ENCODE measurements around the gene FOXP1. TPM values are rescaled to one million over a fixed set of nuclear protein-coding genes. Genes with fewer than 3 reads are reported as not detected.

FOXP1 gene
- total RNA-seq, 2 experiments from 2014 or later = 178 TPM

GRCh38 chr3:71463617-71464016 is 119.9 kb downstream of the FOXP1 start:
- Mint-ChIP-seq H3K27ac (no peak overlapping the region), H3K4me3 (no peak overlapping the region), H3K9me3 (no peaks in the 10 kb centered on the region), H3K27me3 (no peaks in the 10 kb centered on the region), H3K36me3 (peaks cover 43% of the 10 kb centered on the region), H3K4me1 (peaks cover 29% of the 10 kb centered on the region)
- POLR2A ChIA-PET = interaction anchor here (1.0 kb wide), 1 partner anchor 9 kb away, joined by 4 read pairs; no protein-coding TSS in a partner anchor
- DNase-seq (no peak), ATAC-seq (ENCODE audit: low read depth) (no peak)

GRCh38 chr3:71462586-71462985 is 120.9 kb downstream of the FOXP1 start:
- Mint-ChIP-seq H3K4me1 (peaks cover 35% of the 10 kb centered on the region), H3K27me3 (no peaks in the 10 kb centered on the region), H3K9me3 (no peaks in the 10 kb centered on the region), H3K4me3 (no peak overlapping the region), H3K36me3 (peaks cover 39% of the 10 kb centered on the region), H3K27ac (no peak overlapping the region)
- DNase-seq (no peak), ATAC-seq (ENCODE audit: low read depth) (no peak)
- POLR2A ChIA-PET = no interaction called here

GRCh38 chr3:71461749-71462483 is 121.6 kb downstream of the FOXP1 start:
- no peak overlapping the region for H3K4me3 Mint-ChIP-seq
- peak overlapping the region; percentile 20 for H3K27ac Mint-ChIP-seq
- POLR2A ChIA-PET = no interaction called here
- peaks cover 39% of the 10 kb centered on the region for H3K4me1 Mint-ChIP-seq
- no peaks in the 10 kb centered on the region for H3K9me3 Mint-ChIP-seq
- no peak for ATAC-seq (ENCODE audit: low read depth)
- peaks cover 38% of the 10 kb centered on the region for H3K36me3 Mint-ChIP-seq
- no peak for DNase-seq
- no peaks in the 10 kb centered on the region for H3K27me3 Mint-ChIP-seq

GRCh38 chr3:71461114-71461513 is 122.4 kb downstream of the FOXP1 start:
- no peaks in the 10 kb centered on the region for H3K9me3 Mint-ChIP-seq
- peaks cover 32% of the 10 kb centered on the region for H3K36me3 Mint-ChIP-seq
- peak overlapping the region; percentile 49 for H3K27ac Mint-ChIP-seq
- no peak for DNase-seq
- no peak for ATAC-seq (ENCODE audit: low read depth)
- peaks cover 47% of the 10 kb centered on the region for H3K4me1 Mint-ChIP-seq
- no peak overlapping the region for H3K4me3 Mint-ChIP-seq
- POLR2A ChIA-PET = interaction anchor here (0.7 to 1.3 kb wide), 4 partner anchors 9 to 44 kb away, joined by 3 to 4 read pairs (median 4); no protein-coding TSS in a partner anchor
- no peaks in the 10 kb centered on the region for H3K27me3 Mint-ChIP-seq

GRCh38 chr3:71458895-71459294 is 124.6 kb downstream of the FOXP1 start:
- H3K4me1 Mint-ChIP-seq = peaks cover 60% of the 10 kb centered on the region
- no peaks in the 10 kb centered on the region for H3K27me3 Mint-ChIP-seq
- peak overlapping the region; percentile 1 for H3K27ac Mint-ChIP-seq
- ATAC-seq (ENCODE audit: low read depth) = no peak
- no peaks in the 10 kb centered on the region for H3K9me3 Mint-ChIP-seq
- POLR2A ChIA-PET = interaction anchor here (0.6 to 0.9 kb wide), 2 partner anchors 31 to 38 kb away, joined by 3 to 5 read pairs; no protein-coding TSS in a partner anchor
- H3K36me3 Mint-ChIP-seq = peaks cover 28% of the 10 kb centered on the region
- H3K4me3 Mint-ChIP-seq = no peak overlapping the region
- DNase-seq = no peak

- no peak for ATAC-seq (ENCODE audit: low read depth)
- Mint-ChIP-seq H3K36me3 (peaks cover 11% of the 10 kb centered on the region), H3K4me1 (peaks cover 68% of the 10 kb centered on the region), H3K9me3 (no peaks in the 10 kb centered on the region), H3K27me3 (no peaks in the 10 kb centered on the region), H3K27ac (peak overlapping the region; percentile 95), H3K4me3 (peak overlapping the region; percentile 79)
- no peak for DNase-seq
- POLR2A ChIA-PET = interaction anchor here (0.6 to 7.5 kb wide), 6 partner anchors 14 to 126 kb away, joined by 4 to 98 read pairs (median 13); partner anchors contain the start of gene FOXP1
Measured at GRCh38 chr3:71456826-71457225, 126.7 kb downstream of the FOXP1 start.

GRCh38 chr3:71456156-71456555 is 127.4 kb downstream of the FOXP1 start:
- Mint-ChIP-seq H3K4me3 (peak overlapping the region; percentile 79), H3K27me3 (no peaks in the 10 kb centered on the region), H3K36me3 (peaks cover 8% of the 10 kb centered on the region), H3K9me3 (no peaks in the 10 kb centered on the region), H3K4me1 (peaks cover 72% of the 10 kb centered on the region), H3K27ac (peak overlapping the region; percentile 95)
- POLR2A ChIA-PET = interaction anchor here (0.6 to 7.5 kb wide), 8 partner anchors 14 to 127 kb away, joined by 4 to 98 read pairs (median 7); partner anchors contain the start of gene FOXP1
- DNase-seq (no peak), ATAC-seq (ENCODE audit: low read depth) (peak; percentile 21)

GRCh38 chr3:71454512-71455403 is 128.8 kb downstream of the FOXP1 start:
- H3K4me3 Mint-ChIP-seq = peak overlapping the region; percentile 79
- H3K36me3 Mint-ChIP-seq = peaks cover 1% of the 10 kb centered on the region
- no peaks in the 10 kb centered on the region for H3K9me3 Mint-ChIP-seq
- H3K27me3 Mint-ChIP-seq = no peaks in the 10 kb centered on the region
- POLR2A ChIA-PET = interaction anchor here (0.6 to 7.5 kb wide), 19 partner anchors 9 to 392 kb away, joined by 3 to 98 read pairs (median 5); partner anchors contain the start of gene FOXP1
- DNase-seq (no peak), ATAC-seq (ENCODE audit: low read depth) (peak; percentile 74)
- peak overlapping the region; percentile 95 for H3K27ac Mint-ChIP-seq
- H3K4me1 Mint-ChIP-seq = peaks cover 76% of the 10 kb centered on the region

GRCh38 chr3:71453822-71454511 is 129.6 kb downstream of the FOXP1 start:
- peaks cover 82% of the 10 kb centered on the region for H3K4me1 Mint-ChIP-seq
- DNase-seq (no peak), ATAC-seq (ENCODE audit: low read depth) (peak; percentile 6)
- H3K36me3 Mint-ChIP-seq = peaks cover 1% of the 10 kb centered on the region
- H3K27ac Mint-ChIP-seq = peak overlapping the region; percentile 95
- POLR2A ChIA-PET = interaction anchor here (0.8 to 7.5 kb wide), 12 partner anchors 10 to 153 kb away, joined by 3 to 98 read pairs (median 6); partner anchors contain the start of gene FOXP1
- H3K27me3 Mint-ChIP-seq = no peaks in the 10 kb centered on the region
- no peaks in the 10 kb centered on the region for H3K9me3 Mint-ChIP-seq
- H3K4me3 Mint-ChIP-seq = peak overlapping the region; percentile 79

- peaks cover 87% of the 10 kb centered on the region for H3K4me1 Mint-ChIP-seq
- no peak for DNase-seq
- no peaks in the 10 kb centered on the region for H3K27me3 Mint-ChIP-seq
- no peak for ATAC-seq (ENCODE audit: low read depth)
- no peaks in the 10 kb centered on the region for H3K9me3 Mint-ChIP-seq
- peak overlapping the region; percentile 79 for H3K4me3 Mint-ChIP-seq
- H3K36me3 Mint-ChIP-seq = peaks cover 1% of the 10 kb centered on the region
- POLR2A ChIA-PET = interaction anchor here (2.7 to 7.5 kb wide), 4 partner anchors 11 to 129 kb away, joined by 14 to 98 read pairs (median 38); partner anchors contain the start of gene FOXP1
- peak overlapping the region; percentile 95 for H3K27ac Mint-ChIP-seq
Measured at GRCh38 chr3:71453319-71453718, 130.2 kb downstream of the FOXP1 start.

GRCh38 chr3:71451812-71452211 is 131.7 kb downstream of the FOXP1 start:
- ATAC-seq (ENCODE audit: low read depth) = no peak
- Mint-ChIP-seq H3K4me3 (peak overlapping the region; percentile 79), H3K4me1 (peaks cover 90% of the 10 kb centered on the region), H3K36me3 (peaks cover 1% of the 10 kb centered on the region), H3K27me3 (no peaks in the 10 kb centered on the region), H3K9me3 (no peaks in the 10 kb centered on the region), H3K27ac (peak overlapping the region; percentile 95)
- POLR2A ChIA-PET = interaction anchor here (0.8 to 7.5 kb wide), 7 partner anchors 9 to 388 kb away, joined by 3 to 98 read pairs (median 3); no protein-coding TSS in a partner anchor
- DNase-seq = no peak

- H3K27ac Mint-ChIP-seq = peak overlapping the region; percentile 95
- peaks cover 1% of the 10 kb centered on the region for H3K36me3 Mint-ChIP-seq
- H3K4me3 Mint-ChIP-seq = peak overlapping the region; percentile 79
- H3K9me3 Mint-ChIP-seq = no peaks in the 10 kb centered on the region
- ATAC-seq (ENCODE audit: low read depth) (peak; percentile 8), DNase-seq (no peak)
- H3K27me3 Mint-ChIP-seq = no peaks in the 10 kb centered on the region
- H3K4me1 Mint-ChIP-seq = peaks cover 86% of the 10 kb centered on the region
- POLR2A ChIA-PET = interaction anchor here (0.8 to 7.5 kb wide), 6 partner anchors 8 to 387 kb away, joined by 3 to 98 read pairs (median 4); no protein-coding TSS in a partner anchor
Measured at GRCh38 chr3:71451060-71451459, 132.5 kb downstream of the FOXP1 start.
